ENCODE measurements around the gene KDM6B. TPM values are rescaled to one million over a fixed set of nuclear protein-coding genes. Genes with fewer than 3 reads are reported as not detected.
"Not testable (repeated sequence)": the region's sequence is repeated elsewhere in the genome, so short reads cannot be mapped to it uniquely, and the experiment has no call there.

KDM6B gene
- total RNA-seq, 2 experiments from 2014 or later = 37.3 to 46.2 TPM

DNA sequence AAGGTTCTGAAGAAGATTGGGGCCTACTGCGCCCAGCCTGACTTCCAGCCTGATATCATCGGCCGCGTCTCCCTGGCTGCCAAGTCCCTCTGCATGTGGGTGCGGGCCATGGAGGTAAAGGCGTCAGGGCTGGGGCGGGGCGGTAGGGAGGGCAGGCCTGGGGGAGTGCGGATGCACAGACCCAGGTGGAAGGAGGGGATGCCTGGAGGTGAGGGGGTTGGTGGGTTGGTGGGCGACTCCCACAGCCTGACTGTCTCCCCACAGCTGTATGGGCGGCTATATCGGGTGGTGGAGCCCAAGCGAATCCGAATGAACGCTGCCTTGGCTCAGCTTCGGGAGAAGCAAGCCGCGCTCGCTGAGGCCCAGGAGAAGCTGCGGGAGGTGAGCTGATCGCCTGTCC, 26.8 kb upstream of the KDM6B start:
- no peak overlapping the region for H3K4me3 Mint-ChIP-seq
- POLR2A ChIA-PET = no interaction called here

DNA sequence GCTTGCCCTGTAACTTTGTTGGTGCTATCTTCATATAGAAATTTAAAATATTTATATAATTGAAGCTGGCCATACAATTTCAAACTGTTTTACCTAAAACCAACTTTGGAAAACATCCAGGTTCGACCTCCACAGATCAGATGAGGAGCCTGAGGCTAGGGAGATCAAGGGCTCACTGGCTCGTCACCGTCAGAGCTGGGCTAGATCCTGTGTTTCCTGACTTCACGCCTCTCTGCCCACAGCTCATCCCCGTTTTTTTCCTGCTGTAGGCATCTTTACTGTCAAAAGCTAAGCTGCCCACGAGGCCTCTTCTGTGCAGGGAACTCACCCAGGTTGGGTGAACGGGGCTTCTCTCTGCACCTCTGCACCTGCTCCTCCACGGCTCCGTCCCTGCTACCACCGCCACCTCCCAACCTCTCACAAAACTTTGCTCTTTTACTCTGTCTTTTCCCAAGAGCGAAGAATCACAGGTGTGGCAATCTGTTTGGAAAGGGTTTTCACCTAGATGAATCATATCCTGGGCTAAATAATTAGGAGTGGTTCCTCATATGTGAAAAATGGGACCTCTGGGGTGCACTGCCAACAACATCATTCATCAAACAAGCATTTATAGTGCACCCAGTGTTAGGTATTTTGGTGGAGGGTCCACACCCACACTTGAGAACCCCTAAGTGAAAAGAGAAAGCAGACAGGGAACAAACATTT, 24.8 kb upstream of the KDM6B start:
- ChIA-PET CTCF (no interaction called here), POLR2A (no interaction called here)
- Mint-ChIP-seq H3K9me3 (ENCODE audit: low read depth) (no peaks in the 10 kb centered on the region), H3K4me3 (no peak overlapping the region), H3K27me3 (peaks cover 3% of the 10 kb centered on the region), H3K27ac (no peak overlapping the region), H3K36me3 (ENCODE audit: low read depth) (no peaks in the 10 kb centered on the region), H3K4me1 (no peaks in the 10 kb centered on the region)
- intact Hi-C loops (cut with DNase I, micrococcal nuclease) = no loop called here
- no peak for DNase-seq
- no peak for ATAC-seq

More for the DNA sequence above, 26.8 kb upstream of the KDM6B start:
- Mint-ChIP-seq H3K4me1 (no peaks in the 10 kb centered on the region), H3K9me3 (ENCODE audit: low read depth) (no peaks in the 10 kb centered on the region), H3K27ac (no peak overlapping the region), H3K27me3 (peaks cover 5% of the 10 kb centered on the region), H3K36me3 (ENCODE audit: low read depth) (no peaks in the 10 kb centered on the region)
- ATAC-seq (no peak), DNase-seq (no peak)
- intact Hi-C loops (cut with DNase I, micrococcal nuclease) = no loop called here
- CTCF ChIA-PET = no interaction called here

DNA sequence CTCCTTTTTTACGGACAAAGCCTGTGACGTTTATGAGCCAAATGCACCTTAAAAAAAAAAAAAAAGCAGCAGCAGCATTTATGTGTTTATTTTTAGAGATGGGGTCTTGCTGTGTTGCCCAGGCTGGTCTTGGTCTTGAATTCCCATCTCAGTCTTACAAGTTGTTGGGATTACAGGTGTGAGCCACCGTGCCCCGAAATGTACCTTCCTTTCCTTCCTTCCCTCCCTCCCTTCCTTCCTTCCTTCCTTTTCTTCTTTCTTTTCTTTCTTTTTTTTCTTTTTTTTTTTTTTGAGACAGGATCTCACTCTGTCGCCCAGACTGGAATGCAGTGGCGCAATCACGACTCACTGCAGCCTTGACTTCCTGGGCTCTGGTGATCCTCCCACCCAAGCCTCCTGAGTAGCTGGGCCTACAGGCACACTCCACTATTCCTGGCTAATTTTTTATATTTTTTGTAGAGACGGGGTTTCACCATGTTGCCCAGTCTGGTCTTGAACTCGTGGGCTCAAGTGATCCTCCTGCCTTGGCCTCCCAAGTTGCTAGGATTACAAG, 24.1 kb upstream of the KDM6B start:
- DNase-seq; H3K27ac Mint-ChIP-seq; H3K27me3 Mint-ChIP-seq; H3K4me1 Mint-ChIP-seq; POLR2A ChIA-PET; ATAC-seq; H3K9me3 Mint-ChIP-seq (ENCODE audit: low read depth); H3K4me3 Mint-ChIP-seq; H3K36me3 Mint-ChIP-seq (ENCODE audit: low read depth): not testable (repeated sequence)
- CTCF ChIA-PET = interaction anchor here (0.6 kb wide), 1 partner anchor 122 kb away, joined by 3 read pairs; no protein-coding TSS in a partner anchor
- intact Hi-C loops (cut with DNase I, micrococcal nuclease) = loop anchor here in 1 of 2 experiments (5.0 kb wide), 1 partner anchor 63 kb away; no protein-coding TSS in a partner anchor

DNA sequence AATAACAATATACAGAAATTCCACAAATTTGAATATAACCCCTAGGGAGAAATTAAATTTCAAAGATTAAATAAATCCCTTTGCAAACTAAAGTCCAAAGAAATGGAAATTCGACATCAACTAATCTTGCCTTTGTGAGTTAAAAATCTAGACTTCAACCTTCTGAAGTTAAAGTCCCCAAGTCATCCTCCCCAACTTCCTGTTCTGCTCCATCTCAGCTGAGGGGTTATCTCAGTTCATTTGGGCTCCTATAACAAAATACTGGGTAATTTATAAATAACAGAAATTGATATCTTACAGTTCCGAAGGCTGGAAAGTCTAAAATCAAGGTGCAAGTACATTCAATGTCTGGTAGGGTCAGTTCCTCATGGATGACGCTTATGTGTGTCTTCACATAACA, 22.8 kb upstream of the KDM6B start:
- H3K4me1 Mint-ChIP-seq = no peaks in the 10 kb centered on the region
- H3K36me3 Mint-ChIP-seq (ENCODE audit: low read depth) = no peaks in the 10 kb centered on the region
- no peak for DNase-seq
- peaks cover 3% of the 10 kb centered on the region for H3K27me3 Mint-ChIP-seq
- no peak overlapping the region for H3K4me3 Mint-ChIP-seq
- H3K27ac Mint-ChIP-seq = no peak overlapping the region
- ChIA-PET CTCF (interaction anchor here (0.6 kb wide), 1 partner anchor 19 kb away, joined by 3 read pairs; no protein-coding TSS in a partner anchor), POLR2A (no interaction called here)
- intact Hi-C loops (cut with DNase I, micrococcal nuclease) = loop anchor here in 1 of 2 experiments (5.0 kb wide), 1 partner anchor 64 kb away; no protein-coding TSS in a partner anchor
- ATAC-seq = no peak
- H3K9me3 Mint-ChIP-seq (ENCODE audit: low read depth) = no peaks in the 10 kb centered on the region

DNA sequence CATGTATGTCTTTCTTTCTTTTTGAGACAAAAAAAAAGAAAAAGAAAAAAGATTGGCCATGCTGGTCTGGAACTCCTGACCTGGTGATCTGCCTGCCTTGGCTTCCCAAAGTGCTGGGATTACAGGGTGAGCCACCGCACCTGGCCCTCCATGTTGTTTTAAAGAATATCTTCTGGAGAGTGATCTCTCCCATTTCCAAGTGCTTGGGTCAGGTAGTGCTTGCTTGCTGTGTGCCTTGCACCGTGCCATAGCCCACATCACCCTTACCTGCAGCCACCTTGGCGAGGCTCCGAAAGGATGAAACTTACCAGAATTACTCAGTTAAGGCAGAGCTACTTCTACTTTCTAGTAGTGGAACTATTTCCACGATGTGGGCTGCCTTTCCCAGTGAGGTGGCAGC, 19.0 kb upstream of the KDM6B start:
- no peaks in the 10 kb centered on the region for H3K36me3 Mint-ChIP-seq (ENCODE audit: low read depth)
- no peak overlapping the region for H3K27ac Mint-ChIP-seq
- no peaks in the 10 kb centered on the region for H3K9me3 Mint-ChIP-seq (ENCODE audit: low read depth)
- H3K27me3 Mint-ChIP-seq = no peaks in the 10 kb centered on the region
- intact Hi-C loops (cut with DNase I, micrococcal nuclease) = loop anchor here in 1 of 2 experiments (5.0 kb wide), 1 partner anchor 68 kb away; no protein-coding TSS in a partner anchor
- H3K4me3 Mint-ChIP-seq = no peak overlapping the region
- H3K4me1 Mint-ChIP-seq = no peaks in the 10 kb centered on the region
- no peak for ATAC-seq
- ChIA-PET POLR2A (no interaction called here), CTCF (interaction anchor here (1.4 kb wide), 1 partner anchor 242 kb away, joined by 4 read pairs; no protein-coding TSS in a partner anchor)
- DNase-seq = no peak

DNA sequence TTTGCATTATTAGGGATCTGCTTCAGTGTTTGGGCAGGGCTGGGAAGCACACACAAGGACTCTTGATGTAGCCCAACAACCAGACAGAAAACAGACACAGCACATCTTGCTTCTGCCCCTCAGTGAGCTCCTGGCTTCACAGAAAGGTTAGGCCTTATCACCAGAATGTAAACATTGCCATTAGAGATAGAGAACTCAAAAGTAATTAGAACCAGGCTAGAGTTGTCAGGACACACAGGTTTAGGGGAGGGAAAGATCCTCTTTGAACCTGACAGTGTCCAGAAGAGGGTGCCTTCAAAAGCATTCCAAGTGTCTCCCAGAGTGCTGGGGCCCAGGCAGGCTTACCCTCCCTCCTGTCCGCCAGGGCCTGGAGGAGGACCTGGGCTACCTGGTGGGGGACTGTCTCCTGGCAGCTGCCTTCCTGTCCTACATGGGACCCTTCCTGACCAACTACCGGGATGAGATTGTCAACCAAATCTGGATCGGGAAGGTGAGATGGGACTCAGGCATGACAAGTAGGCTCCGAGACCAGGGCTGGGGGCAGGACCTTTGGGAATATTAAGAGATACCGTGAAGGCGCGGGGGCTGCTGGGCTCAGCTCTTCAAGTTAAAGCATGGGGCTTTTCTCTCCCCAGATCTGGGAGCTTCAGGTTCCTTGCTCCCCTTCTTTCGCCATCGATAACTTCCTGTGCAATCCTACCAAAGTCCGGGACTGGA, 16.9 kb upstream of the KDM6B start:
- no peaks in the 10 kb centered on the region for H3K27me3 Mint-ChIP-seq
- H3K4me3 Mint-ChIP-seq = no peak overlapping the region
- ChIA-PET CTCF (interaction anchor here (0.7 to 2.1 kb wide), 5 partner anchors 15 to 224 kb away, joined by 3 to 12 read pairs (median 5); no protein-coding TSS in a partner anchor), POLR2A (interaction anchor here (0.6 kb wide), 2 partner anchors 78 to 80 kb away, joined by 3 read pairs; no protein-coding TSS in a partner anchor)
- no peak for ATAC-seq
- DNase-seq = no peak
- no peak overlapping the region for H3K27ac Mint-ChIP-seq
- H3K36me3 Mint-ChIP-seq (ENCODE audit: low read depth) = no peaks in the 10 kb centered on the region
- no peaks in the 10 kb centered on the region for H3K4me1 Mint-ChIP-seq
- intact Hi-C loops (cut with DNase I, micrococcal nuclease) = no loop called here
- H3K9me3 Mint-ChIP-seq (ENCODE audit: low read depth) = no peaks in the 10 kb centered on the region

DNA sequence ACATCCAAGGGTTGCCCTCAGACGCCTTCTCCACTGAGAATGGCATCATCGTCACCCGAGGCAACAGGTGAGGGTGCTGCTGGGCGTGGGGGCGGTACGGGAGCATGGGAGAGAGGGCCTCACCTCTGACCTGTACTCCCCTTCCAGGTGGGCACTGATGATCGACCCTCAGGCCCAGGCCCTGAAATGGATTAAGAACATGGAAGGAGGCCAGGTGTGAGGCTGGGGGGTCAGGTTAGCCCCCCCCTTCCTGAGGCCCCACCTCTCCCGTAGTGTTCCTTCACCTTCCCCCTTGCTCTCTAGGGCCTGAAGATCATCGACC, 16.4 kb upstream of the KDM6B start:
- ATAC-seq (no peak), DNase-seq (no peak)
- Mint-ChIP-seq H3K4me3 (no peak overlapping the region), H3K27me3 (no peaks in the 10 kb centered on the region), H3K4me1 (no peaks in the 10 kb centered on the region), H3K36me3 (ENCODE audit: low read depth) (no peaks in the 10 kb centered on the region), H3K9me3 (ENCODE audit: low read depth) (no peaks in the 10 kb centered on the region), H3K27ac (no peak overlapping the region)
- intact Hi-C loops (cut with DNase I, micrococcal nuclease) = no loop called here
- ChIA-PET CTCF (interaction anchor here (1.4 to 2.1 kb wide), 2 partner anchors 73 to 172 kb away, joined by 6 to 12 read pairs; no protein-coding TSS in a partner anchor), POLR2A (no interaction called here)

DNA sequence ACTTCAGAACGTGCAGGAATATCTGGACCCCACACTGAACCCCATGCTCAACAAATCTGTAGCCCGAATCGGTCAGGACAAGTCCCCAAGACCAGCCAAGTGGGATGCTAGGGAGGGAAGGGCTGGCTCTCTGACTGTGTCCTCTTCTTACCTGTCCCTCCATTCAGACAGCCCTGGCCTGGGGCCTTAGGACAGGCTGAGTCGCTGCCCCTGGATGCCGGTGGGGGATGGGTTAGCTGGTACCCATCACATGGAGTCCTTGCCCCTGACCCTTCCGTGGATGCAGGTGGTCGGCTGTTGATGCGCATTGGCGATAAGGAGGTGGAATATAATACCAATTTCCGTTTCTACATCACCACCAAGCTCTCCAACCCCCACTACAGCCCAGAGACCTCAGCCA, 16.0 kb upstream of the KDM6B start:
- Mint-ChIP-seq H3K27me3 (no peaks in the 10 kb centered on the region), H3K27ac (no peak overlapping the region), H3K9me3 (ENCODE audit: low read depth) (no peaks in the 10 kb centered on the region), H3K4me1 (no peaks in the 10 kb centered on the region), H3K4me3 (no peak overlapping the region), H3K36me3 (ENCODE audit: low read depth) (no peaks in the 10 kb centered on the region)
- ATAC-seq (no peak), DNase-seq (no peak)
- CTCF ChIA-PET = no interaction called here
- intact Hi-C loops (cut with DNase I, micrococcal nuclease) = no loop called here
- POLR2A ChIA-PET = interaction anchor here (0.6 kb wide), 1 partner anchor 157 kb away, joined by 3 read pairs; no protein-coding TSS in a partner anchor

DNA sequence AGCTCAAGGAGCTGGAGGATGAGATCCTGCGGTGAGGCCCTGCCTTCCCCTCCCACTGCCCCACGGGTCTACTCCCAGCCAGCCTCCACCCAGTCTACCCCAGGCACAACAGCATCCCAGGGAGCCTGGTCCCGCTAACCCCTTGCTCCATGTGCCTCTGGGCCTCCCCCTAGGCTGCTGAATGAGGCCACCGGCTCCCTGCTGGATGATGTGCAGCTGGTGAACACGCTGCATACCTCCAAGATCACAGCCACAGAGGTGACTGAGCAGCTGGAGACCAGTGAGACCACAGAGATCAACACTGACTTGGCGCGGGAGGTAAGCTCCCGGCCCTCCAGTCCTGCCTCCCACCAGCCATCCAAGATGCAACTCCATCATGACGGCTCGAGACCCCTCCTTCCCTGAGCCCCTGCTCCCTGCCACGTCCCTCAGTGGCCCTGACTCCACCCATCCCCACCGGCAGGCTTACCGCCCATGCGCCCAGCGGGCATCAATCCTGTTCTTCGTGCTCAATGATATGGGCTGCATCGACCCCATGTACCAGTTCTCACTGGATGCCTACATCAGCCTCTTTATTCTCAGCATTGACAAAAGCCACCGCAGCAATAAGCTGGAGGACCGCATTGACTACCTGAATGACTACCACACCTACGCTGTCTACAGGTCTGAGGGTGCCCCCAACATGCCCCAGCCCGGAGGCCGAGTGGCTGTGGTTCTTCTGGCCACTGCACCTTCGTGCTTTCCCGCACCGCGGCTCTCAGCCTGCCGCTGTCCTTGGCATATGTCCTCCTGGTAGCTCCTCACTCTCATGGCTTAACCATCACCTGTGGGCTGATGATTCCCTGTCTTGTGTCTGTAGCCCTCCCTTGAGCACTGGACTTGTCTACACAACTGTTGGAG, 15.0 kb upstream of the KDM6B start:
- H3K4me1 Mint-ChIP-seq = no peaks in the 10 kb centered on the region
- DNase-seq (no peak), ATAC-seq (no peak)
- H3K9me3 Mint-ChIP-seq (ENCODE audit: low read depth) = no peaks in the 10 kb centered on the region
- intact Hi-C loops (cut with DNase I, micrococcal nuclease) = no loop called here
- no peak overlapping the region for H3K4me3 Mint-ChIP-seq
- POLR2A ChIA-PET = interaction anchor here (0.6 kb wide), 1 partner anchor 158 kb away, joined by 3 read pairs; no protein-coding TSS in a partner anchor
- no peak overlapping the region for H3K27ac Mint-ChIP-seq
- no peaks in the 10 kb centered on the region for H3K36me3 Mint-ChIP-seq (ENCODE audit: low read depth)
- no peaks in the 10 kb centered on the region for H3K27me3 Mint-ChIP-seq
- CTCF ChIA-PET = interaction anchor here (0.5 to 1.0 kb wide), 7 partner anchors 13 to 244 kb away, joined by 3 to 4 read pairs (median 3); no protein-coding TSS in a partner anchor

DNA sequence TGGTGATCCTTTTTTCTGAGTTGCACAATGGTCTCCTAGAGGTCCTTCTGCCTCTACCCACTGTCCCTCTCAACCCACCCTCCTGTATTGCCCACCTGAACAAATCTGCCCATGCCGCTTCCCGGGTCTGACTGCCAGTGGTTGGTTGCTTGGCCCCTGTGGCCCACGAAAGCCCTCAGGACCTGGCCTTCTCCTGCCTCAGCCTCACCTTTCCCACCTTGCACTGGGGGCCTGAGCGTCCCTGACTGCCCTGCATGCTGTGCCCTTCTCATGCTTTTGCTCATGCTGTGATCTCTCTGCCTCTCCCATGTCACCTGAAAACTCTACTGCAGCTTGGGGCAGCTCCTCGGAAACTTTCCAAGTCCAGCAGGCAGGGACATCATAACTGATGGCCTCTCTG, 13.8 kb upstream of the KDM6B start:
- CTCF ChIA-PET = interaction anchor here (0.6 to 3.1 kb wide), 6 partner anchors 13 to 208 kb away, joined by 3 to 15 read pairs (median 4); partner anchors contain the start of genes CYB5D1, KDM6B, NAA38 and RNF227
- ATAC-seq (no peak), DNase-seq (no peak)
- Mint-ChIP-seq H3K36me3 (ENCODE audit: low read depth) (no peaks in the 10 kb centered on the region), H3K4me1 (peaks cover 3% of the 10 kb centered on the region), H3K9me3 (ENCODE audit: low read depth) (no peaks in the 10 kb centered on the region), H3K27ac (no peak overlapping the region), H3K27me3 (no peaks in the 10 kb centered on the region), H3K4me3 (no peak overlapping the region)
- intact Hi-C loops (cut with DNase I, micrococcal nuclease) = loop anchor here in 1 of 2 experiments (5.0 kb wide), 2 partner anchors 78 to 237 kb away; no protein-coding TSS in a partner anchor
- POLR2A ChIA-PET = no interaction called here

DNA sequence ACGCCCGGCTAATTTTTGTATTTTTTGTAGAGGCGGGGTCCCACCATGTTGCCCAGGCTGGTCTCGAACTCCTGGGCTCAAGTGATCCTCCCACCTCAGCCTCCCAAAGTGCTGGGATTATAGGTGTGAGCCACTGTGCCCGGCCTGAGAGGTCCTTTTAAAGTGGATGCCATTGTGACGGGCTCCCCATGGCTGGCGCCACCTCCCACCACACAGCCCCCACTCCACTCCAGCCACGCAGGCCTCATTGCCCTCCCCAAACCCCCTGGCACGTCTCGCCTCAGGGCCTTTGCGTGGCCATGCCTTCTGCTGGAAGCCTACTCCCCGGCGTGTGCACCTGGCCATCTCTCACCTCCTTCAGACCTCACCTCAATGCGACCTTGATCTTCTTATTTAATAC, 11.9 kb upstream of the KDM6B start:
- Mint-ChIP-seq H3K36me3 (ENCODE audit: low read depth) (no peaks in the 10 kb centered on the region), H3K4me3 (no peak overlapping the region), H3K27ac (peak overlapping the region; percentile 26), H3K27me3 (no peaks in the 10 kb centered on the region), H3K4me1 (peaks cover 3% of the 10 kb centered on the region), H3K9me3 (ENCODE audit: low read depth) (no peaks in the 10 kb centered on the region)
- intact Hi-C loops (cut with DNase I, micrococcal nuclease) = loop anchor here (1.0 to 5.0 kb wide), 6 partner anchors 29 to 235 kb away; no protein-coding TSS in a partner anchor
- CTCF ChIA-PET = interaction anchor here (1.3 to 3.1 kb wide), 5 partner anchors 11 to 219 kb away, joined by 3 to 15 read pairs (median 5); partner anchors contain the start of genes KDM6B and RNF227
- POLR2A ChIA-PET = no interaction called here
- ATAC-seq = no peak
- no peak for DNase-seq

Measured in activated CD4-positive, alpha-beta T cell treated with anti-CD3 and anti-CD28 coated beads for 36 hours (primary cell).